Measurements from ENCODE around the gene CACNB4.

The CACNB4 gene

DNA sequence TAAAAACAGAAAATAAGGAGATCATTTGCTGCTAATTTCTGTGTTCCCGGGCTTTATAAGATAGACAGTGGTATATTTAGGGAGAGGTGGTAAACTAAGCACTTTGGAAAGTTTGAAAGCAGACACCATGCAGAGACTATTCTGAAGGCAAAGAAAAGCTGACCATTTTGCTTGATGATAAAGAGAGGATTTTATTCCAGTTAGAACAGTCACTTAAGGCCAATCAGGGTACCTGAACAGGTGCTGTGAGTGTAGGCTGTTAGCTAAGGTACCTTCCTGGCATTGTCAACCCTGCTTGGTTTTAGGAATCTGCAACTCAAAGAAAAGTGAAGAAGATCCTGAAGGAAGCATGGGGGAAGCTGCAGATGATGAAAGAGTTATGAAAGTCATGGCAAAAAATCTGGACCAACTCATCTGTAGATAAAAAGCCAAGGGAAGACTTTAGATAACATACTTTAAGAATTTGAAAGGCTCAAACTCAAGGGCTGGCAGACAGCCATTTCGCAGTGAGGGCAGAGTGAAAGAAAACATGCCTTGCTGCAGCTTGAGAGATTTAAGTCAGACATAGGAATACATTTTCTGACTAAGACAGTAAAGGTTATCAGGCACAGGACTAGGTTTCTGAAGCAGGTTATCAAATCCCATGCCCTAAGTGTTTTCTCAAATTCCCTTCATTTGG lies 190.5 kb downstream of the CACNB4 start:
- POLR2A ChIA-PET (ENCODE audit: low non-redundant PET): no interaction called here
- H3K27ac ChIP-seq: no peak overlapping the region
- CTCF ChIA-PET: interaction anchor here (0.5 to 0.6 kb wide), 2 partner anchors 53 to 90 kb away, joined by 3 to 4 read pairs; no protein-coding TSS in a partner anchor
- TF ChIP-seq CTCF (conservative IDR thresholded peaks at IDR 0.05; ENCODE audit: low read depth): no peak
- DNase-seq (ENCODE audit: low spot score): no peak

- no peak for TF ChIP-seq CTCF (conservative IDR thresholded peaks at IDR 0.05; ENCODE audit: low read depth)
- ChIA-PET CTCF (no interaction called here), POLR2A (ENCODE audit: low non-redundant PET) (no interaction called here)
- no peak overlapping the region for H3K27ac ChIP-seq
- DNase-seq (ENCODE audit: low spot score): no peak
Observed at GRCh38 chr2:151907286-151908203, 191.3 kb downstream of the CACNB4 start.

DNA sequence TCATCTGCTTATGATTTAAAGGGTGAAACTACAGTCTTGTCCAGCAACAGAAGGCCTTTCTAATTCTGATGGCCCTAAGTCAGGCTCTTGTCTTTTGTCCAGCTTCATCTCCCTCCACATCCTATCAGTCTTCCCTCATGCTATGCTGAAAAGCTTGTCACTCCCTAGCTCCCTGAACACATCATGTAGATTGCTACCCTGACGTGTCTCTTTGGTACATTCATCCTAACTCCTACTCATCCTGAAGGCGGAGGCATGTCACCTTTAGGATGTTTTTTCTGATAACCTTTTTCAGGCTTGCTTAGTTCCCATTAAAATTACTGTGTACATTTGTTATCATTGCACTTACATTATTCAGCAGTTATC lies 192.2 kb downstream of the CACNB4 start:
- no peak for TF ChIP-seq CTCF (conservative IDR thresholded peaks at IDR 0.05; ENCODE audit: low read depth)
- CTCF ChIA-PET: no interaction called here
- POLR2A ChIA-PET (ENCODE audit: low non-redundant PET): no interaction called here

GRCh38 chr2:151905963-151906632 lies 192.7 kb downstream of the CACNB4 start:
- ChIA-PET POLR2A (ENCODE audit: low non-redundant PET) (no interaction called here), CTCF (no interaction called here)
- H3K27ac ChIP-seq: no peak overlapping the region
- TF ChIP-seq CTCF (conservative IDR thresholded peaks at IDR 0.05; ENCODE audit: low read depth): no peak
- DNase-seq (ENCODE audit: low spot score): no peak

More for the DNA sequence above, 192.2 kb downstream of the CACNB4 start:
- H3K27ac ChIP-seq: no peak overlapping the region
- no peak for DNase-seq (ENCODE audit: low spot score)

- no peak for DNase-seq (ENCODE audit: low spot score)
- CTCF ChIA-PET: no interaction called here
- no peak overlapping the region for H3K27ac ChIP-seq
- no peak for TF ChIP-seq CTCF (conservative IDR thresholded peaks at IDR 0.05; ENCODE audit: low read depth)
- POLR2A ChIA-PET (ENCODE audit: low non-redundant PET): no interaction called here
Observed at GRCh38 chr2:151904807-151905206, 194.0 kb downstream of the CACNB4 start.

DNA sequence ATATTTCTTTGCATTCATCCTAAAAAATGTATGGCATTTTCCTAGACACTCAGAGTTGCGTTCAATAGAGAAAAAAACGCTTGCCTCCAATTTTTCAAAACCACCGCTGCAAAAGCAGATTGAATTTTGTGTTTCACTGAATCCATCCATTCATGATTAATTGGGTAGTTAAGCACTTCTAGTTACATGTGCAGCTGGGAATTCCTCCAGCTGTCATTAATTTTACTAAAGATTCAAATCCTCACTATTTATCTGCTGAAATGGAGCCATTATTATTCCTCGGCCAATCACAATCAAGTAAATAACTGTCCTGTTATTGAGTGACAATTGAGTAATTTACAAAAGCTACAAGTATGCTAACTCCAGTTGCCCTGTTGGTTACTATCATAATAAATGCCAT lies 194.8 kb downstream of the CACNB4 start:
- CTCF ChIA-PET: no interaction called here
- no peak for TF ChIP-seq CTCF (conservative IDR thresholded peaks at IDR 0.05; ENCODE audit: low read depth)
- no peak for DNase-seq (ENCODE audit: low spot score)
- POLR2A ChIA-PET (ENCODE audit: low non-redundant PET): no interaction called here
- no peak overlapping the region for H3K27ac ChIP-seq
